Ascending aorta (tissue), 2 donors: ENCODE measurements around the gene GGACT. TPM values are rescaled to one million over a fixed set of nuclear protein-coding genes. Genes with fewer than 3 reads are reported as not detected.

Experiments
- DNase-seq, 2 donors: peaks; one replicate each; pipeline ENCODE4 v3.0.0-alpha.2; 2019; ENCODE audit warnings: low spot score in 2 of 2
- H3K27ac ChIP-seq, 2 donors: fragments of 200-600 bp; sonication (generic); one replicate each; pipeline ENCODE4 v1.5.1; 2016 to 2017; ENCODE audit warnings: mild to moderate bottlenecking in 1 of 2
- H3K27me3 ChIP-seq: fragments of 200-600 bp; sonication (generic); one replicate; pipeline ENCODE4 v1.5.1; 2017
- H3K36me3 ChIP-seq, 2 donors: fragments of 200-600 bp; sonication (generic); one replicate each; pipeline ENCODE4 v1.5.1; 2016
- H3K4me1 ChIP-seq, 2 donors: fragments of 200-600 bp; sonication (generic); one replicate each; pipeline ENCODE4 v1.5.1; 2016 to 2017; ENCODE audit warnings: mild to moderate bottlenecking in 1 of 2
- H3K4me3 ChIP-seq, 2 donors: fragments of 200-600 bp; sonication (generic); one replicate each; pipeline ENCODE4 v1.5.1; 2016 to 2017; ENCODE audit warnings: mild to moderate bottlenecking in 1 of 2
- H3K9me3 ChIP-seq, 2 donors: fragments of 200-600 bp; sonication (generic); one replicate each; pipeline ENCODE4 v1.5.1; 2016
- CTCF ChIP-seq, 3 experiments: fragments of 200-600 bp in 2 of 3; fragments of 450-650 bp in 1 of 3; sonication (generic) in 2 of 3; IDR thresholded peaks; one replicate each; pipeline ENCODE4 v1.5.1; 2016 to 2019; ENCODE audit warnings: antibody characterized with exemption in 3 of 3, mild to moderate bottlenecking in 1 of 3, moderate library complexity in 1 of 3
- intact Hi-C: fragments of 100-400 bp; cut with DNase I; formaldehyde crosslinking; loops from one replicate; pipeline ENCODE4 v1.15.1; 2023
- total RNA-seq: library from RNA; depleted of rRNA; stranded (reverse); fragments of >200 nt; gene quantifications from one replicate; pipeline ENCODE4 v1.1.0, GENCODE V29; 2016

GGACT gene
- total RNA-seq, 1 donor from 2014 or later = 1.2 TPM

GRCh38 chr13:100608489-100608888, 19.9 kb upstream of the GGACT start:
- DNase-seq = no peak
- H3K9me3 ChIP-seq = no peaks in the 10 kb centered on the region
- H3K27me3 ChIP-seq = no peaks in the 10 kb centered on the region
- peaks cover 0 to 9% of the 10 kb centered on the region in 2 donors for H3K36me3 ChIP-seq
- no peaks in the 10 kb centered on the region for H3K4me1 ChIP-seq
- no peak for TF ChIP-seq CTCF (IDR thresholded peaks at IDR 0.05)
- intact Hi-C loops = no loop called here
- H3K27ac ChIP-seq = no peak overlapping the region
- no peak overlapping the region for H3K4me3 ChIP-seq

- H3K4me1 ChIP-seq = no peaks in the 10 kb centered on the region
- no peak overlapping the region for H3K27ac ChIP-seq
- no peak for TF ChIP-seq CTCF (IDR thresholded peaks at IDR 0.05)
- intact Hi-C loops = no loop called here
- H3K4me3 ChIP-seq = no peak overlapping the region
- no peaks in the 10 kb centered on the region for H3K27me3 ChIP-seq
- H3K9me3 ChIP-seq = no peaks in the 10 kb centered on the region
- DNase-seq = no peak
- H3K36me3 ChIP-seq = peaks cover 0 to 3% of the 10 kb centered on the region in 2 donors
These were observed 16.5 kb upstream of the GGACT start for GRCh38 chr13:100604918-100605710.

DNA sequence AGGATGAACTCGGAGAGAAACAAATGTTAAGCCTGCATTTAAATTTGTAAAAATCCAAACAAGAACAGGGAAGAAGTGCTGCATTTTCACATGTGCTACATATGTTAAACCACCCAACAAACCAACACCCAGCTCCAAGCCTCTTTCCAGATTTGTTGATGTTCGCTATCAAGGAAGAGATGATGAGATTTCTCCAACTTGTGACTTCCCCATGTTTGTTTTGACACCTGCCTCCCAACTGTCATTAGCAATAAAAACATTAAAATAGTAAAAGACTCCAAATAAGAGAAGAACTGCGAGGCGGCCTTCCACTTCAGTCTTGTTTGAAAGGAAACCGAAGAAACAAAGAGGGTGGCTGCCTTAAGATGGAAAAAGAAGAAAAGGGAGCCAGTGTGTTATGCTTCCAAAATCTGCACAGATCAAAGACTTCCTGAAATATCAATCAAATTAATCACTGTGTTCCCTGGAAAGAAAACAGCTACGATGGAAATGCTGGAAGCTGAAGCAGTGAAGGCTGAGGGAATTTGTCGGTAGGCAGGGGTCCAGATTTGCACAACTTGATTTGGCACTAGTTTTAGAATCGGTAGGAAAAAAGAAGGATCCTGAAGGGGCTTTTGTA, 14.0 kb upstream of the GGACT start:
- DNase-seq = no peak
- Histone ChIP-seq H3K4me1 (no peaks in the 10 kb centered on the region), H3K27me3 (no peaks in the 10 kb centered on the region), H3K9me3 (no peaks in the 10 kb centered on the region), H3K36me3 (no peaks in the 10 kb centered on the region), H3K27ac (no peak overlapping the region), H3K4me3 (no peak overlapping the region)
- intact Hi-C loops = no loop called here
- TF ChIP-seq CTCF (IDR thresholded peaks at IDR 0.05) = no peak

- no peak for DNase-seq
- Histone ChIP-seq H3K4me1 (no peaks in the 10 kb centered on the region), H3K9me3 (no peaks in the 10 kb centered on the region), H3K36me3 (no peaks in the 10 kb centered on the region), H3K4me3 (no peak overlapping the region), H3K27ac (no peak overlapping the region), H3K27me3 (no peaks in the 10 kb centered on the region)
- intact Hi-C loops = no loop called here
- TF ChIP-seq CTCF (IDR thresholded peaks at IDR 0.05) = no peak
These were observed 13.1 kb upstream of the GGACT start for GRCh38 chr13:100601716-100602115.

GRCh38 chr13:100600915-100601314, 12.3 kb upstream of the GGACT start:
- no peak overlapping the region for H3K27ac ChIP-seq
- no peaks in the 10 kb centered on the region for H3K27me3 ChIP-seq
- H3K36me3 ChIP-seq = no peaks in the 10 kb centered on the region
- DNase-seq = no peak
- no peak for TF ChIP-seq CTCF (IDR thresholded peaks at IDR 0.05)
- H3K4me3 ChIP-seq = no peak overlapping the region
- no peaks in the 10 kb centered on the region for H3K4me1 ChIP-seq
- H3K9me3 ChIP-seq = no peaks in the 10 kb centered on the region
- intact Hi-C loops = no loop called here
